GM12878 (cell line): ENCODE measurements around the gene TMEM87A. TPM values are rescaled to one million over a fixed set of nuclear protein-coding genes. Genes with fewer than 3 reads are reported as not detected.
"Not testable (repeated sequence)": the region's sequence is repeated elsewhere in the genome, so short reads cannot be mapped to it uniquely, and the experiment has no call there.

Experiments used
- ATAC-seq: fragments of 200-7000 bp; cut with Tn5 transposase; 3 replicates; pipeline ENCODE4 v1.9.1; 2020; ENCODE audit warnings: mild to moderate bottlenecking, moderate library complexity
- BruUV-seq: library from RNA; stranded (reverse); fragments of 400-500 nt; replicated peaks from 2 replicates; lab custom pipeline; 2021; lab: Mats Ljungman, UMichigan
- CTCF ChIA-PET: fragments of 300-600 bp; sonication (Branson Sonifier 250); formaldehyde crosslinking; extraction: SDS; loops from one replicate; lab custom pipeline; 2021; ENCODE audit warnings: inconsistent platforms; lab: Yijun Ruan, JAX
- POLR2A ChIA-PET: fragments of 350-600 bp; formaldehyde crosslinking; extraction: SDS; loops from one replicate; lab custom pipeline; 2021; ENCODE audit warnings: inconsistent platforms; lab: Charles Lee
- RAD21 ChIA-PET: fragments of 300-600 bp; sonication (Branson Sonifier 250); formaldehyde crosslinking; loops from one replicate; lab custom pipeline; 2023; ENCODE audit warnings: antibody characterized with exemption; ENCODE audit not compliant: unreplicated experiment; lab: Charles Lee
- SMC1A ChIA-PET: fragments of 300-600 bp; sonication (Branson Sonifier 250); formaldehyde crosslinking; loops from one replicate; lab custom pipeline; 2023; ENCODE audit not compliant: unreplicated experiment, uncharacterized antibody; lab: Charles Lee
- DNase-seq: peaks from one replicate; pipeline ENCODE4 v3.0.0-alpha.2; 2011; ENCODE audit warnings: low read depth, low spot score
- FAIRE-seq: peaks from 3 replicates; lab custom pipeline; 2011; peaks lifted over from hg19 to GRCh38; lab: Jason Lieb, UNC
- H2AFZ ChIP-seq: 2 replicates; pipeline ENCODE4 v1.6.0; 2011; ENCODE audit warnings: low read depth, low read length, control low read depth; ENCODE audit not compliant: control insufficient read depth
- H3K27ac ChIP-seq: 2 replicates; pipeline ENCODE4 v1.5.1; 2011; ENCODE audit warnings: control low read depth; ENCODE audit not compliant: control insufficient read depth, insufficient read depth
- H3K27me3 ChIP-seq, 2 experiments: replicated peaks in 1 of 2; 2 replicates each; pipeline versions ENCODE4 v1.6.0 to v1.6.1; 2011; ENCODE audit warnings: low read length in 1 of 2; ENCODE audit not compliant: control insufficient read depth in 2 of 2, insufficient read depth in 2 of 2
- H3K36me3 ChIP-seq, 2 experiments: 2 replicates each; pipeline ENCODE4 v1.5.1; 2011; ENCODE audit warnings: low read length in 1 of 2; ENCODE audit not compliant: control insufficient read depth in 2 of 2, insufficient read depth in 2 of 2
- H3K4me1 ChIP-seq: 2 replicates; pipeline ENCODE4 v1.6.1; 2011; ENCODE audit warnings: mild to moderate bottlenecking, low read length, moderate library complexity, mixed read lengths; ENCODE audit not compliant: control insufficient read depth, insufficient read depth
- H3K4me2 ChIP-seq: 2 replicates; pipeline ENCODE4 v1.6.0; 2011; ENCODE audit warnings: control low read depth; ENCODE audit not compliant: control insufficient read depth, insufficient read depth
- H3K4me3 ChIP-seq: fragments of 200-600 bp; sonication (generic); 2 replicates; pipeline ENCODE4 v1.5.1; 2016
- H3K79me2 ChIP-seq: 2 replicates; pipeline ENCODE4 v1.6.0; 2011; ENCODE audit warnings: low read length; ENCODE audit not compliant: control insufficient read depth, insufficient read depth
- H3K9ac ChIP-seq: 2 replicates; pipeline ENCODE4 v1.8.0; 2011; ENCODE audit warnings: low read length, control low read depth, mixed read lengths; ENCODE audit not compliant: control insufficient read depth, insufficient read depth
- H3K9me3 ChIP-seq: replicated peaks from 3 replicates; pipeline ENCODE4 v1.5.1; 2011; ENCODE audit warnings: mild to moderate bottlenecking, low read length; ENCODE audit not compliant: control insufficient read depth, insufficient read depth
- H4K20me1 ChIP-seq: 2 replicates; pipeline ENCODE4 v1.6.0; 2011; ENCODE audit not compliant: control insufficient read depth, insufficient read depth
- CHD4 ChIP-seq: fragments of 200-600 bp; sonication (generic); IDR thresholded peaks from 2 replicates; pipeline ENCODE4 v1.6.1; 2016; ENCODE audit warnings: mild to moderate bottlenecking
- CTCF ChIP-seq, 3 experiments: IDR thresholded peaks in 2 of 3; conservative IDR thresholded peaks in 1 of 3; 2 replicates each; pipeline ENCODE4 v1.5.1; 2011; ENCODE audit warnings: low read depth in 3 of 3, low read length in 3 of 3, mild to moderate bottlenecking in 3 of 3, control low read depth in 2 of 3, moderate library complexity in 2 of 3, inconsistent platforms in 1 of 3, mixed read lengths in 1 of 3; ENCODE audit not compliant: control insufficient read depth in 2 of 3, insufficient read depth in 1 of 3; ENCODE audit errors: extremely low read depth in 1 of 3
- E4F1 ChIP-seq: fragments of 450-650 bp; IDR thresholded peaks from 2 replicates; pipeline ENCODE4 v1.6.1; 2018; ENCODE audit warnings: borderline replicate concordance, mild to moderate bottlenecking; ENCODE audit not compliant: partially characterized antibody
- HDAC2 ChIP-seq: fragments of 200-600 bp; sonication (generic); IDR thresholded peaks from 2 replicates; pipeline ENCODE4 v1.6.1; 2017
- KAT2A ChIP-seq: conservative IDR thresholded peaks from 2 replicates; pipeline ENCODE4 v1.6.1; 2011; ENCODE audit warnings: low read depth, low read length; ENCODE audit not compliant: control insufficient read depth
- MTA3 ChIP-seq: IDR thresholded peaks from 2 replicates; pipeline ENCODE4 v1.6.1; 2012; ENCODE audit warnings: low read length, inconsistent platforms, borderline replicate concordance
- NFXL1 ChIP-seq: fragments of 450-650 bp; IDR thresholded peaks from 2 replicates; pipeline ENCODE4 v1.6.1; 2017; ENCODE audit warnings: antibody characterized with exemption, mild to moderate bottlenecking, borderline replicate concordance
- NR2C1 ChIP-seq: fragments of 450-650 bp; IDR thresholded peaks from 2 replicates; pipeline ENCODE4 v1.6.1; 2017; ENCODE audit warnings: antibody characterized with exemption, mild to moderate bottlenecking, moderate library complexity
- NR2F1 ChIP-seq: fragments of 450-650 bp; conservative IDR thresholded peaks from 2 replicates; pipeline ENCODE4 v1.6.1; 2017; ENCODE audit warnings: mild to moderate bottlenecking
- PBX3 ChIP-seq: IDR thresholded peaks from 2 replicates; pipeline ENCODE4 v1.6.1; 2011; ENCODE audit warnings: mild to moderate bottlenecking, low read depth, low read length, moderate library complexity; ENCODE audit not compliant: insufficient replicate concordance
- SIN3A ChIP-seq: IDR thresholded peaks from 2 replicates; pipeline ENCODE4 v1.6.1; 2012; ENCODE audit warnings: low read depth, low read length, improper control_type of control experiment
- TCF12 ChIP-seq: IDR thresholded peaks from 2 replicates; pipeline ENCODE4 v1.6.1; 2011; ENCODE audit warnings: low read depth, mild to moderate bottlenecking, low read length
- YY1 ChIP-seq: IDR thresholded peaks from 2 replicates; pipeline ENCODE4 v1.6.1; 2011; ENCODE audit warnings: low read depth, mild to moderate bottlenecking, low read length
- WGBS: methylation state at CpG from one replicate; pipeline ENCODE4 v1.1.6; 2016; ENCODE audit warnings: low lambda C conversion rate; ENCODE audit not compliant: insufficient replicate concordance, insufficient coverage; ENCODE audit errors: missing lambda C conversion rate; 5-methylcytosine and 5-hydroxymethylcytosine counted together
- in situ Hi-C: fragments of 300-500 bp; cut with MboI; formaldehyde crosslinking; loops from 9 replicates; pipeline ENCODE4 v1.14.3; 2018; ENCODE audit warnings: mixed read lengths
- intact Hi-C: fragments of 100-400 bp; cut with micrococcal nuclease; formaldehyde crosslinking; loops from one replicate; pipeline ENCODE4 v1.14.2; 2022; ENCODE audit not compliant: unreplicated experiment
- polyA plus RNA-seq, 11 experiments: library from polyadenylated mRNA; depleted of rRNA in 4 of 11; unstranded in 6 of 11; stranded (reverse) in 5 of 11; fragments of >200 nt; fragmentation: Nextera tagmentation in 4 of 11; fragmentation: Illumina TruSeq in 1 of 11; extraction: Ambion mirVana in 4 of 11; extraction: Trizol in 1 of 11; gene quantifications; 1 replicate in 1 of 11; 2 replicates in 10 of 11; pipeline versions ENCODE4 v1.2.1 to v1.2.3, GENCODE V29; 2011 to 2016; ENCODE audit warnings: inconsistent platforms in 2 of 11, missing spikeins in 2 of 11, low read depth in 1 of 11
- total RNA-seq, 4 experiments: library from RNA; depleted of rRNA in 3 of 4; stranded (reverse); fragments of >200 nt in 3 of 4; fragmentation: Illumina TruSeq in 1 of 4; extraction: Trizol in 1 of 4; gene quantifications; 2 replicates each; pipeline versions ENCODE4 v1.2.1 to v1.2.3, GENCODE V29; 2013 to 2021

The TMEM87A gene
- total and polyA plus RNA-seq, 10 of the 15 experiments (the other 5 are each of a cell fraction or from before 2014, with no cell fraction given): 18.2 to 53.2 (median 33.4) TPM

- H3K9me3 ChIP-seq, DNase-seq, BruUV-seq, RAD21 ChIA-PET, H3K4me3 ChIP-seq, H2AFZ ChIP-seq, CTCF ChIA-PET, POLR2A ChIA-PET, ATAC-seq, H3K4me2 ChIP-seq, FAIRE-seq, H3K79me2 ChIP-seq, SMC1A ChIA-PET, H3K4me1 ChIP-seq, in situ Hi-C loops, H3K27ac ChIP-seq, H3K27me3 ChIP-seq, H3K9ac ChIP-seq, H4K20me1 ChIP-seq, H3K36me3 ChIP-seq, intact Hi-C loops: not testable (repeated sequence)
- 93% methylated on average over 4 of the region's 4 CpGs for WGBS
Measured at GRCh38 chr15:42301004-42301403, 27.8 kb upstream of the TMEM87A start.

GRCh38 chr15:42289166-42289565 is 15.9 kb upstream of the TMEM87A start:
- ChIA-PET CTCF (no interaction called here), RAD21 (no interaction called here), POLR2A (no interaction called here), SMC1A (interaction anchor here (2.8 kb wide), 1 partner anchor 14 kb away, joined by 9 read pairs; no protein-coding TSS in a partner anchor)
- H3K79me2 ChIP-seq: no peaks in the 10 kb centered on the region
- no peaks in the 10 kb centered on the region for H3K9me3 ChIP-seq
- no peak overlapping the region for H3K27ac ChIP-seq
- H4K20me1 ChIP-seq: no peaks in the 10 kb centered on the region
- H3K36me3 ChIP-seq: no peaks in the 10 kb centered on the region; a peak in 1 of 4 replicates
- no peak overlapping the region for H3K9ac ChIP-seq
- no peak overlapping the region for H2AFZ ChIP-seq
- ATAC-seq: no peak
- intact Hi-C loops (no loop called here), in situ Hi-C loops (no loop called here)
- no peak for DNase-seq
- FAIRE-seq: no peak
- TF ChIP-seq CHD4: no peak
- no peak for TF ChIP-seq NR2F1
- no peak for TF ChIP-seq MTA3
- TF ChIP-seq KAT2A: no peak
- no peak for TF ChIP-seq CTCF (IDR thresholded peaks at IDR 0.05 in 2 of 3, conservative IDR thresholded peaks at IDR 0.05 in 1 of 3; ENCODE audit: control insufficient read depth in 2 of 3, extremely low read depth in 1 of 3, insufficient read depth in 1 of 3, low read depth in 3 of 3, low read length in 3 of 3)
- no peak for TF ChIP-seq PBX3
- TF ChIP-seq E4F1: no peak
- TF ChIP-seq TCF12: no peak
- no peak for TF ChIP-seq NFXL1
- no peak for TF ChIP-seq NR2C1
- no peak for TF ChIP-seq HDAC2
- no peak for TF ChIP-seq YY1
- no peak for TF ChIP-seq SIN3A
- no peak overlapping the region for H3K4me2 ChIP-seq
- no TSS peak for BruUV-seq
- H3K27me3 ChIP-seq: no peaks in the 10 kb centered on the region
- WGBS: 96% methylated on average over 1 of the region's 1 CpG
- no peaks in the 10 kb centered on the region for H3K4me1 ChIP-seq
- H3K4me3 ChIP-seq: no peak overlapping the region
